ENCODE data around the gene FEV. TPM values are rescaled to one million over a fixed set of nuclear protein-coding genes. Genes with fewer than 3 reads are reported as not detected.

Gene FEV
- polyA plus RNA-seq, 1 donor from 2014 or later = not detected

- H3K9me3 ChIP-seq (ENCODE audit: low read length) = no peaks in the 10 kb centered on the region
- no peaks in the 10 kb centered on the region for H3F3A ChIP-seq (ENCODE audit: insufficient read depth, low read length, poor library complexity, severe bottlenecking)
- no peaks in the 10 kb centered on the region for H4K20me1 ChIP-seq (ENCODE audit: insufficient read depth)
- H3K9me2 ChIP-seq (ENCODE audit: insufficient read depth, low read length) = no peaks in the 10 kb centered on the region
- TF ChIP-seq, protein P1, sequence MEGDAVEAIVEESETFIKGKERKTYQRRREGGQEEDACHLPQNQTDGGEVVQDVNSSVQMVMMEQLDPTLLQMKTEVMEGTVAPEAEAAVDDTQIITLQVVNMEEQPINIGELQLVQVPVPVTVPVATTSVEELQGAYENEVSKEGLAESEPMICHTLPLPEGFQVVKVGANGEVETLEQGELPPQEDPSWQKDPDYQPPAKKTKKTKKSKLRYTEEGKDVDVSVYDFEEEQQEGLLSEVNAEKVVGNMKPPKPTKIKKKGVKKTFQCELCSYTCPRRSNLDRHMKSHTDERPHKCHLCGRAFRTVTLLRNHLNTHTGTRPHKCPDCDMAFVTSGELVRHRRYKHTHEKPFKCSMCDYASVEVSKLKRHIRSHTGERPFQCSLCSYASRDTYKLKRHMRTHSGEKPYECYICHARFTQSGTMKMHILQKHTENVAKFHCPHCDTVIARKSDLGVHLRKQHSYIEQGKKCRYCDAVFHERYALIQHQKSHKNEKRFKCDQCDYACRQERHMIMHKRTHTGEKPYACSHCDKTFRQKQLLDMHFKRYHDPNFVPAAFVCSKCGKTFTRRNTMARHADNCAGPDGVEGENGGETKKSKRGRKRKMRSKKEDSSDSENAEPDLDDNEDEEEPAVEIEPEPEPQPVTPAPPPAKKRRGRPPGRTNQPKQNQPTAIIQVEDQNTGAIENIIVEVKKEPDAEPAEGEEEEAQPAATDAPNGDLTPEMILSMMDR (IDR thresholded peaks at IDR 0.05; ENCODE audit: poor library complexity, severe bottlenecking) = no peak
- TF ChIP-seq EP300 (conservative IDR thresholded peaks at IDR 0.05; ENCODE audit: poor library complexity, severe bottlenecking) (no peak), MXI1 (conservative IDR thresholded peaks at IDR 0.05; ENCODE audit: poor library complexity, severe bottlenecking) (no peak), RAD21 (conservative IDR thresholded peaks at IDR 0.05) (no peak), TAF1 (IDR thresholded peaks at IDR 0.05; ENCODE audit: low read depth) (no peak), SMC3 (conservative IDR thresholded peaks at IDR 0.05; ENCODE audit: poor library complexity) (no peak), EZH2 (IDR thresholded peaks at IDR 0.05; ENCODE audit: borderline replicate concordance, insufficient read depth, low read length, poor library complexity, severe bottlenecking) (no peak), REST (IDR thresholded peaks at IDR 0.05; ENCODE audit: borderline replicate concordance) (no peak), POLR2AphosphoS5 (IDR thresholded peaks at IDR 0.05) (no peak)
- H3K4me2 ChIP-seq (ENCODE audit: low read length) = no peak overlapping the region
- H3K4me3 ChIP-seq (ENCODE audit: low read length) = no peak overlapping the region
- no peak overlapping the region for H3K27ac ChIP-seq (ENCODE audit: low read length)
- H2AFZ ChIP-seq (ENCODE audit: low read depth, low read length) = no peak overlapping the region
- no peaks in the 10 kb centered on the region for H3K36me3 ChIP-seq (ENCODE audit: insufficient read depth, low read length)
- H3K27me3 ChIP-seq (ENCODE audit: insufficient read depth, low read depth, low read length) = peaks cover 3% of the 10 kb centered on the region
- H3K9ac ChIP-seq (ENCODE audit: low read length) = no peak overlapping the region
- H3K79me2 ChIP-seq (replicated peaks; ENCODE audit: insufficient read depth, low read length) = no peaks in the 10 kb centered on the region
Observed at GRCh38 chr2:218953366-218953954, 31.5 kb downstream of the FEV start.

GRCh38 chr2:218952160-218952559 is 32.8 kb downstream of the FEV start:
- no peaks in the 10 kb centered on the region for H3K9me3 ChIP-seq (ENCODE audit: low read length)
- H3K27me3 ChIP-seq (ENCODE audit: insufficient read depth, low read depth, low read length) = no peaks in the 10 kb centered on the region
- no peaks in the 10 kb centered on the region for H4K20me1 ChIP-seq (ENCODE audit: insufficient read depth)
- H3K9ac ChIP-seq (ENCODE audit: low read length) = no peak overlapping the region
- no peaks in the 10 kb centered on the region for H3K9me2 ChIP-seq (ENCODE audit: insufficient read depth, low read length)
- H3K4me3 ChIP-seq (ENCODE audit: low read length) = no peak overlapping the region
- TF ChIP-seq TAF1 (IDR thresholded peaks at IDR 0.05; ENCODE audit: low read depth) (no peak), SMC3 (conservative IDR thresholded peaks at IDR 0.05; ENCODE audit: poor library complexity) (no peak), EP300 (conservative IDR thresholded peaks at IDR 0.05; ENCODE audit: poor library complexity, severe bottlenecking) (no peak), MXI1 (conservative IDR thresholded peaks at IDR 0.05; ENCODE audit: poor library complexity, severe bottlenecking) (no peak), EZH2 (IDR thresholded peaks at IDR 0.05; ENCODE audit: borderline replicate concordance, insufficient read depth, low read length, poor library complexity, severe bottlenecking) (no peak), POLR2AphosphoS5 (IDR thresholded peaks at IDR 0.05) (no peak), RAD21 (conservative IDR thresholded peaks at IDR 0.05) (no peak), REST (IDR thresholded peaks at IDR 0.05; ENCODE audit: borderline replicate concordance) (no peak)
- TF ChIP-seq, protein P1 (IDR thresholded peaks at IDR 0.05; ENCODE audit: poor library complexity, severe bottlenecking) = no peak
- H3F3A ChIP-seq (ENCODE audit: insufficient read depth, low read length, poor library complexity, severe bottlenecking) = no peaks in the 10 kb centered on the region
- no peak overlapping the region for H3K4me2 ChIP-seq (ENCODE audit: low read length)
- no peak overlapping the region for H3K27ac ChIP-seq (ENCODE audit: low read length)
- no peaks in the 10 kb centered on the region for H3K79me2 ChIP-seq (replicated peaks; ENCODE audit: insufficient read depth, low read length)
- H3K36me3 ChIP-seq (ENCODE audit: insufficient read depth, low read length) = no peaks in the 10 kb centered on the region
- no peak overlapping the region for H2AFZ ChIP-seq (ENCODE audit: low read depth, low read length)
